Subcutaneous adipose tissue (tissue), 4 donors: ENCODE data around the gene RTL10. TPM values are rescaled to one million over a fixed set of nuclear protein-coding genes. Genes with fewer than 3 reads are reported as not detected.

Source experiments
- CTCF ChIP-seq: fragments of 450-650 bp; IDR thresholded peaks from one replicate; pipeline ENCODE4 v1.5.1; 2016; ENCODE audit warnings: low read depth, mild to moderate bottlenecking, control low read depth, antibody characterized with exemption, moderate library complexity
- total RNA-seq, 4 donors: library from RNA; depleted of rRNA; stranded (reverse); fragments of >200 nt; gene quantifications; one replicate each; pipeline ENCODE4 v1.1.0, GENCODE V29; 2016

RTL10 gene
- total RNA-seq, 4 donors from 2014 or later: 4.1 to 11.9 (median 6.7) TPM

GRCh38 chr22:19869497-19870152, 15.0 kb upstream of the RTL10 start:
- no peak for TF ChIP-seq CTCF

GRCh38 chr22:19868773-19869471, 14.2 kb upstream of the RTL10 start:
- TF ChIP-seq CTCF: no peak

- TF ChIP-seq CTCF: no peak
Measured at GRCh38 chr22:19868333-19868732, 13.7 kb upstream of the RTL10 start.

- no peak for TF ChIP-seq CTCF
Measured at GRCh38 chr22:19867617-19868016, 12.9 kb upstream of the RTL10 start.

GRCh38 chr22:19866665-19867009, 12.0 kb upstream of the RTL10 start:
- no peak for TF ChIP-seq CTCF

- TF ChIP-seq CTCF: no peak
Measured at GRCh38 chr22:19865141-19865829, 10.6 kb upstream of the RTL10 start.

GRCh38 chr22:19864538-19865106, 9.9 kb upstream of the RTL10 start:
- TF ChIP-seq CTCF: no peak
